Left renal cortex interstitium (tissue), 4 donors: ENCODE results near the gene THUMPD3. TPM values are rescaled to one million over a fixed set of nuclear protein-coding genes. Genes with fewer than 3 reads are reported as not detected.

ENCODE experiments used
- DNase-seq, 4 donors: peaks; one replicate each; pipeline ENCODE4 v3.0.0-alpha.2; 2013; ENCODE audit warnings: low read depth in 4 of 4, low spot score in 2 of 4, missing footprints in 1 of 4
- polyA plus RNA-seq, 4 donors: library from polyadenylated mRNA; unstranded; fragments of 120-200 nt; gene quantifications; one replicate each; pipeline ENCODE4 v1.2.1, GENCODE V29; 2013; ENCODE audit not compliant: insufficient read length in 4 of 4

THUMPD3 gene
- polyA plus RNA-seq, 4 donors, result 50.0 to 67.4 (median 59.9) TPM

DNA sequence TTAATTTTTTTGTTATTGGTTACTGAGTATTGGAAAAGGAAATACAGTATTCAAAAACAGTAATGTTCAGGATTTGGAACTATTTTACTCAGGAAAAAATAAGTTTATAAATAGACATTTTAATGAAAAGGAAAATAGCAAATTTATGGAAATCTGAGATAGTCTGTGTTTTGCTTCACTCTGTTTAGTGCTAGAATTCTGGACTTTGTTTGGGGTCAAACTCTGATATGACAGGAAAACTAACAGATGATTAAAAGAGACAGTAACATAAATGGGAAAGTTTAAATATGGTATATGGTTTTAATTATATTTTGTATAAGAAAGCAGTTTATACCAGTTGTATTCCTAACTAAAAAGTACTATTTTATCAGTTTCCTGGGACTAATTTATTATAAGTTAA lies 52.0 kb downstream of the THUMPD3 start:
- DNase-seq, result no peak

DNA sequence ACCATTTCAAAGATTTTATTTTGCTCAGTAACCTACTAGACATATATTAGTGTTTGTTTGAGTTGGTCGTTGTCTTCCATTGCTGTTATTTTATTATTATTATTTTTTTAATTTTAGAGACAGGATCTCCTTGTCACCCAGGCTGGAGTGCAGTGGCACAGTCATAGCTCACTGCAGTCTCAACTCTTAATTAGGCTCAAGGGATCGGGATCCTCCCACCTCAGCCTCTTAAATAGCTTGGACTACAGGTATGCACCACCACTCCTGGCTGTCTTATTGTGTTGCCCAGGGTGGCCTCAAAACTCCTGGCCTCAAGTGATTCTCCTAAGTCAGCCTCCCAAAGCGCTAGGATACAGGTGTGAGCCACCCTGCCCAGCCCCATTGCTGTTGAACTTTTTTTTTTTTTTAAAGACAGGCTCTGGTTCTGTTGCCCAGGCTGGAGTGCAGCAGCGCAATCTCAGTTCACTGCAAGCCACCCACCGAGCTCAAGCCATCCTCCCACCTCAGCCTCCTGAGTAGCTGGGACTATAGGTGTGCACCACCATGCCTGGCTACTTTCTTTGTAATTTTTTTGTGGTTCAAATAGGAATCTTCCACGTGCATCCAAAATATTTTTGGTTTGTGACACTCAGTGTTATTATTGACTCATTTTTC lies 52.8 kb downstream of the THUMPD3 start:
- DNase-seq, result no peak

DNA sequence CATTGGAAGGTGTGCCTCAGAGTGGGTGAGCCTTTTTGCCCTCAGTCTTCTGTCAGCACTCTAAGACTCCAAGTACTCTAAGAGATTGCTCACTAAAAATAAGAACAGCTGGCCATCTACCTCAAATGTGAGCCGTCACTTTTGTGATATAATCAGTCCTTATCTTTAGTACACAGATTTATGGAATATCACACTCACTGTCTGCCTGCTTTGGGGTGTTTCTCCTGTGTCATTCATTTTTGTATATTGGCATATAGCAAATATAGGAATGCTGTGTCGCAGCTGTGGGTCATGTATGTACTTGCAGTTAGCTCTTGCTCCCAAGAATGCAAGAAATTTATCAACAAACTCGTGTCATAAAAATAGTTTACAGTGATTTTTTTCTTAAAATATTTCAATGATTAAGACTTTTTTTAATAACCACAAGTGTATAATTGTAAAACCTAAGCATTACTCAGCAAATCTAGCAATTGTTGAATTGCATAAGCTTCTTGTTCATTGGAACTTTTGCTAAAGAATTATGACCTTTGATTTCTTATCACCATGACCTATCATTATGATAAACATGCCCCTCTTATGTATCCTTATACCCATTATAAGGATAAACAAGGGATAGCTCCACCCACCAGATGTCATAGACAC lies 53.4 kb downstream of the THUMPD3 start:
- DNase-seq, result no peak

DNA sequence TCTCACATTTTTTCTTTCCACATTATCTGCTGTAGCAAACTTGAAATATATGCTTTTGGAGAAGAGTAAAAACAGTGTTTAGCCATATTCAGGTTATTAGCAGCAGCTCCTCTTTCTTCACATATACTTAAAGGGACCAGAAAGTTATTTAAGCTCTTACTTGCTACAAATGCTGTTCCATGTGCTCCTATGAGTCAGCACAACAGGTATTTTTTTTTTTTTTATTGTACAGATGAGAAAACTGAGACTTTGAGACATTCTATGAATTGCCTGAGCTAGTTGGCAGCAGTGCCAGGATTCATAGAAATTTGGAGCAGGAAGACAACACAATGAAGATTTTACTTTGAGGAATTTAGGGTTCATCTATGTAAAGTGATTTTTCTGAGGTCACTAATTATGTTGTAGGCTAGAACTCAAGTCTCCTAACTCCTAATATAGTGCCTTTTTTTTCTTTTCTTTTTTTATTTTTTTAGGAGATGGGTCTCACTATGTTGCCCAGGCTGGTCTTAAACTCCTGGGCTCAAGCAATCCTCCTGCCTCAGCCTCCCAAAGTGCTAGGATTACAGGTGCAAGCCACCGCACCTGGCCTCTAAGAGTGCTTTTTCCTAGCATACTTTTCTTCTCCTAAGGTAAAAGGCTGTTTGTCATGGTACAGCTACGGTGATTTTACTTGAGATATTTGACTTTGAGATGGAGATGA lies 58.1 kb downstream of the THUMPD3 start:
- no peak for DNase-seq

DNA sequence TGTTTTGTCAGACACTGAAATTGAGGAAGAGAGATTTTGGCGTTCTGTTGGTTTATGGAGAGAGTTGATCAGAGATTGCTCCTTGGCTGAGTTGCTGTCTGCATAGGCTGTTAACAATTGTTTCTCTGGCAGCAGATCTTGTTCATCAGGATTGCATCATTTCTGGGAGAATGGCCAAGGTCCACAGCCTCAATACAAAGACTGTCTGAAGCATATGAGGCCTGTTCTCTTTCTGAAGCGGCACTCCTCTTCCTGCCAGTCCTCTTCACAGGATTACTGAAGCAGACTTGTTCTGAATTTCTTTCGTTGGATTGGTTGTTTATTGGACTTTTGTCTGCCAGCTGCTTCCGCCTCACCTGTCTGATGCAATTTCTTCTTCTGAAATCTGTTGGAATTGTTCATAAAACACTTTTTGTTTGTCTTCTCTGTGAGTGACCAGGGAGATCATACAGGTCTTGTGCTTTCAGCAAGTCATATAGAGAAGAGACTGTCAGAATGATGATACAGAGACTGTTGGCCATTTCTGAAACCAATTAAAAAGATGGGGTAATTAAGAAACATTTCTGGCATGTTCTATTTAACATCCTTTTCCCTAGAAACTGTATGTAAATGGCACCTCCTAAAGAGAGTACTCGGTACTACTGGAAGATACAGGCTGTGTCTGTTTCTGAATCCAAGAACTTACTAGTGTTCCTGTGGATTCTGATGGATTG lies 60.0 kb downstream of the THUMPD3 start:
- peak in 3 of 4 donors; percentile 60 to 90 (median 76) for DNase-seq

DNA sequence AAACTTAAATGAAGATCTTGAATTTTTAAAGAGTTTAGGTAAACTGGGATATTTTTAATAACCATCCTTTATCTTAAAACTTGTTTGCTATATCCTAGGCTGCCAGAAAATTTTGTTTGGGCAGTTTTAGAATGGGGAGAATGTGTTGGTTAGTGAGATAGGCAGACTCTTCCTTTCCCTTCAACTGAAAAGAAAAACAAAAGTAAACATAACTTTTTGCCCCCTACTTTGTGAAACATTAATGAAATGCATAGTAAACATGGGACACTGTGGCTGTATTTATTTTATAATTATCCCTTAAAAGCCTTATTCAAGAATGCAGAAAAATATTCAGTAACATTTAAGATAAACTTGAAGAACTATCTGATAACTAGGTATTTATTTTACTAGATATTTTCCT lies 65.6 kb downstream of the THUMPD3 start:
- DNase-seq, result no peak

DNA sequence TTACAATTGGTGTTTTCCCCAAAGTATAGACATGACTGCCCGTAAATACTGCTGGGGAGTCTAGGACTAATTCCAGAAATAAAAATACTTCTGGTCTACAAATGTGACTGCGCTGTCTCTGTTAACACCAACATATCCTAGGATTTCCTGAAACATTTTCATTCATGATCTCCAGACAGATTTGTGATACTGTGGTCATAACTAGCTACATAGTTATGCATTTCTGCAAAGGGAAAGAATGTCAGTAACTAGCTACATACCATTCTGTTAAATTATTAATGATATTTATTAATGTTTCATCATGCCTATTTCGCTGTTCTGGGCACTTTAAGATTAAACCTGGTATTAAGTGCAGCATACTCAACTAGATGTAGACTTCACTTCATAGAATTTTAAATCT lies 67.9 kb downstream of the THUMPD3 start:
- no peak for DNase-seq

DNA sequence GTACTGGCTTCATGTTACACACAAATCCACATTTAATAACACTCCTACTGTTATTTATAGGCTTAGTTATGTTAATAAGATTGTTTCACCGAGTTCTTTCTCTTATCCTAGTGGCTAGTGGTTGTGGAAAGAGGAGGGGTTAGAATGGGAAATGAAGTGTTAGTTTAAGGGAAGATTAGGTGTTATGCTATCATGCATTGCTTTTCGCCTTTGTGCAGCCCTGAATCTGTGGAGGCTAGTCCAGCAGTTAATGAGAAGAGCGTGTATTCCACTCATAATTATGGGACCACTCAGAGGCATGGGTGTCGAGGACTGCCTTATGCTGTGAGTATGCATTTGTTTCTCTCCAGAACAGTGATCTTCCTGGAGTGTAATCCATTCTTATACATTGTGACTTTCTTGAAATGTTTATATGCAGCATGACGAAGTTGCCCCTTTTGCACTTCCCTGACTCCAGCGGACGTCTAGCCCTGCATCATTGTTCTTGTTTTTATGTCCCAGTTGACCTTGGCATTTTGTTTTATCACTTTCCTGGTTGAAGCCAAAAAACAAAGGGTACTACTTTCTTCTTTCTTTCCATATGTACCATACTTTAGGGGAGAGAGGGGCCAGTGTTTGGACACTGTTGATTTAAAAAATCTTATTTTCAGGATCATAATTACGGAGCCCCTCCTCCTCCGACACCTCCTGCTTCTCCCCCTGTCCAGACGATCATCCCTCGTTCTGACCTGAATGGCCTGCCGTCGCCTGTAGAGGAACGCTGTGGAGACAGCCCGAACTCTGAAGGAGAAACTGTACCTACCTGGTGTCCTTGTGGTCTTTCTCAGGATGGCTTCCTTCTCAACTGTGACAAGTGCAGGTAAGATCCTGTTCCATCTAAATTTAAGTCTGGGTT lies 71.0 kb downstream of the THUMPD3 start:
- no peak for DNase-seq

DNA sequence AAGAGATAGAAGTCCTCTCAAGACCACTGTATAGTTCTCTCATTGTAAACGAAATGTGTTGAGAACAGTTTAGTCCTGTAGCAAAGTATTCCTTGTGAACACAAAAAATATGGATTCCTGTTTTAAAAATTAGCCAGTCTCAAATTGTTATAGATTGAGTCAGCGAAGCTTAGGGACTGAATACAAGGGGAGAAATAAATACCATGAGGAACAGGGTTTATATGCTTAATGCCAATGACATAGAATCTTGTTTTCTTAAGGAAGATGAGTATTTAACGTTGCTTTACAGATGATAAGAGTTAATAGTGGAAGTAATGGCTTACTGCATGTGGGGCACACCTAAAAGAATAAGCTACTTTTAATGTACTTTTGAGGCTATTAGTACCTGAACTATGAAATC lies 72.5 kb downstream of the THUMPD3 start:
- no peak for DNase-seq

Other genes with a start within 250 kb of the THUMPD3 start
- gene SRGAP3, start 113.4 kb upstream of the THUMPD3 start, polyA plus RNA-seq, result 10 to 100 TPM; 13.3 to 25.2 (median 16.9) TPM
- 100 to 1,000 TPM in 2 of 4 donors, 10 to 100 TPM in 2; 83.0 to 166 (median 129) TPM for gene SETD5, start 34.6 kb downstream of the THUMPD3 start, polyA plus RNA-seq
- under 1 TPM in 3 of 4 donors, not detected in 1; 0.03 to 0.13 (median 0.03) TPM for gene LHFPL4, start 190.8 kb downstream of the THUMPD3 start, polyA plus RNA-seq